ENCODE data around the gene TRIM50. TPM values are rescaled to one million over a fixed set of nuclear protein-coding genes. Genes with fewer than 3 reads are reported as not detected.

The TRIM50 gene
- total and polyA plus RNA-seq, 2 of the 13 experiments (the other 11 are each of a cell fraction or from before 2014, with no cell fraction given): 4.2 to 24.5 TPM

GRCh38 chr7:73343671-73344380 lies 15.9 kb upstream of the TRIM50 start (continued):
- TF ChIP-seq, protein P1, sequence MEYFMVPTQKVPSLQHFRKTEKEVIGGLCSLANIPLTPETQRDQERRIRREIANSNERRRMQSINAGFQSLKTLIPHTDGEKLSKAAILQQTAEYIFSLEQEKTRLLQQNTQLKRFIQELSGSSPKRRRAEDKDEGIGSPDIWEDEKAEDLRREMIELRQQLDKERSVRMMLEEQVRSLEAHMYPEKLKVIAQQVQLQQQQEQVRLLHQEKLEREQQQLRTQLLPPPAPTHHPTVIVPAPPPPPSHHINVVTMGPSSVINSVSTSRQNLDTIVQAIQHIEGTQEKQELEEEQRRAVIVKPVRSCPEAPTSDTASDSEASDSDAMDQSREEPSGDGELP (IDR thresholded peaks at IDR 0.05; ENCODE audit: borderline replicate concordance, low read depth): peak; percentile 46; the same call in 1 of the 2 replicates
- TF ChIP-seq POLR2G (IDR thresholded peaks at IDR 0.05; ENCODE audit: low read depth, low read length) (peak; percentile 64), SOX6 (IDR thresholded peaks at IDR 0.05) (no peak), SOX6 (CRISPR knock-in tag; IDR thresholded peaks at IDR 0.05) (peak; percentile 71), RXRB (CRISPR knock-in tag; IDR thresholded peaks at IDR 0.05; ENCODE audit: borderline replicate concordance) (peak; percentile 25; the same call in 1 of the 2 replicates), ZNF556 (CRISPR knock-in tag; IDR thresholded peaks at IDR 0.05; ENCODE audit: borderline replicate concordance) (peak; percentile 34; the same call in 1 of the 2 replicates), DPF2 (CRISPR knock-in tag; IDR thresholded peaks at IDR 0.05; ENCODE audit: borderline replicate concordance, low read depth) (0 out of 2 replicates have a peak, but pooled peaks have one; percentile 31), ZFYVE20 (CRISPR knock-in tag; IDR thresholded peaks at IDR 0.05; ENCODE audit: borderline replicate concordance, low read depth) (no peak), ZNF441 (CRISPR knock-in tag; IDR thresholded peaks at IDR 0.05; ENCODE audit: borderline replicate concordance) (no peak), PAXIP1 (CRISPR knock-in tag; conservative IDR thresholded peaks at IDR 0.05) (peak; percentile 85), THRA (CRISPR knock-in tag; IDR thresholded peaks at IDR 0.05; ENCODE audit: borderline replicate concordance) (peak; percentile 17; the same call in 1 of the 2 replicates), ZNF296 (CRISPR knock-in tag; conservative IDR thresholded peaks at IDR 0.05) (0 out of 2 replicates have a peak, but pooled peaks have one; percentile 29), ATAD3A (CRISPR knock-in tag; IDR thresholded peaks at IDR 0.05) (no peak), ZBTB2 (CRISPR knock-in tag; IDR thresholded peaks at IDR 0.05; ENCODE audit: low read depth) (no peak), ZBTB20 (CRISPR knock-in tag; IDR thresholded peaks at IDR 0.05; ENCODE audit: borderline replicate concordance, low read depth) (no peak), NFRKB (IDR thresholded peaks at IDR 0.05) (no peak), HOXA3 (CRISPR knock-in tag; IDR thresholded peaks at IDR 0.05) (peak; percentile 62; the same call in 1 of the 2 replicates)
- TF ChIP-seq, protein P2, sequence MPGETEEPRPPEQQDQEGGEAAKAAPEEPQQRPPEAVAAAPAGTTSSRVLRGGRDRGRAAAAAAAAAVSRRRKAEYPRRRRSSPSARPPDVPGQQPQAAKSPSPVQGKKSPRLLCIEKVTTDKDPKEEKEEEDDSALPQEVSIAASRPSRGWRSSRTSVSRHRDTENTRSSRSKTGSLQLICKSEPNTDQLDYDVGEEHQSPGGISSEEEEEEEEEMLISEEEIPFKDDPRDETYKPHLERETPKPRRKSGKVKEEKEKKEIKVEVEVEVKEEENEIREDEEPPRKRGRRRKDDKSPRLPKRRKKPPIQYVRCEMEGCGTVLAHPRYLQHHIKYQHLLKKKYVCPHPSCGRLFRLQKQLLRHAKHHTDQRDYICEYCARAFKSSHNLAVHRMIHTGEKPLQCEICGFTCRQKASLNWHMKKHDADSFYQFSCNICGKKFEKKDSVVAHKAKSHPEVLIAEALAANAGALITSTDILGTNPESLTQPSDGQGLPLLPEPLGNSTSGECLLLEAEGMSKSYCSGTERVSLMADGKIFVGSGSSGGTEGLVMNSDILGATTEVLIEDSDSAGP (CRISPR knock-in tag; IDR thresholded peaks at IDR 0.05; ENCODE audit: borderline replicate concordance): 0 out of 2 replicates have a peak, but pooled peaks have one; percentile 21
